Epithelial cell of proximal tubule (primary cell): ENCODE results near the gene TRANK1. TPM values are rescaled to one million over a fixed set of nuclear protein-coding genes. Genes with fewer than 3 reads are reported as not detected.

Experiments used
- DNase-seq: peaks from one replicate; pipeline ENCODE4 v3.0.0-alpha.2; 2011; ENCODE audit warnings: low read depth
- H3K4me3 ChIP-seq: 2 replicates; pipeline ENCODE4 v1.5.1; 2011; ENCODE audit warnings: low read depth, mild to moderate bottlenecking, low read length
- CTCF ChIP-seq: conservative IDR thresholded peaks from 2 replicates; pipeline ENCODE4 v1.5.1; 2012; ENCODE audit warnings: low read depth, mild to moderate bottlenecking, low read length
- total RNA-seq: library from RNA; depleted of rRNA; stranded (reverse); fragments of >200 nt; gene quantifications from 2 replicates; pipeline ENCODE4 v1.2.3, GENCODE V29; 2015

Gene TRANK1
- total RNA-seq, 1 donor from 2014 or later, result 3.7 TPM

GRCh38 chr3:36837089-36837488 lies 107.8 kb downstream of the TRANK1 start:
- DNase-seq, result no peak
- no peak overlapping the region for H3K4me3 ChIP-seq
- peak; percentile 54 for TF ChIP-seq CTCF

- H3K4me3 ChIP-seq, result no peak overlapping the region
- DNase-seq, result no peak
- no peak for TF ChIP-seq CTCF
Measured at GRCh38 chr3:36833160-36833814, 111.6 kb downstream of the TRANK1 start.

- H3K4me3 ChIP-seq, result no peak overlapping the region
- no peak for DNase-seq
- no peak for TF ChIP-seq CTCF
Measured at GRCh38 chr3:36832406-36832805, 112.4 kb downstream of the TRANK1 start.

- TF ChIP-seq CTCF, result no peak
- DNase-seq, result no peak
- no peak overlapping the region for H3K4me3 ChIP-seq
Measured at GRCh38 chr3:36827133-36827532, 117.7 kb downstream of the TRANK1 start.

- DNase-seq, result no peak
- no peak for TF ChIP-seq CTCF
- no peak overlapping the region for H3K4me3 ChIP-seq
Measured at GRCh38 chr3:36826240-36826639, 118.6 kb downstream of the TRANK1 start.

- no peak for DNase-seq
- H3K4me3 ChIP-seq, result no peak overlapping the region
- no peak for TF ChIP-seq CTCF
Measured at GRCh38 chr3:36824443-36824842, 120.4 kb downstream of the TRANK1 start.

- no peak overlapping the region for H3K4me3 ChIP-seq
- no peak for DNase-seq
Measured at GRCh38 chr3:36823806-36824205, 121.0 kb downstream of the TRANK1 start.

More at GRCh38 chr3:36823806-36824205, 121.0 kb downstream of the TRANK1 start:
- no peak for TF ChIP-seq CTCF
